Lung (tissue), 12 donors: ENCODE data around the gene BLTP3B. TPM values are rescaled to one million over a fixed set of nuclear protein-coding genes. Genes with fewer than 3 reads are reported as not detected.

Experiments
- ATAC-seq: fragments of 200-7000 bp; cut with Tn5 transposase; one replicate; pipeline ENCODE4 v1.9.1; 2020; ENCODE audit warnings: moderate number of reproducible peaks; ENCODE audit not compliant: insufficient read depth, low FRiP score
- DNase-seq, 3 donors: peaks; one replicate each; pipeline ENCODE4 v3.0.0-alpha.2; 2013 to 2017
- H3K27ac ChIP-seq, 2 donors: one replicate each; pipeline ENCODE4 v1.5.1; 2013; ENCODE audit warnings: mild to moderate bottlenecking in 2 of 2, moderate library complexity in 2 of 2, control low read depth in 1 of 2, inconsistent platforms in 1 of 2, low read depth in 1 of 2, low read length in 1 of 2
- H3K27me3 ChIP-seq, 3 donors: one replicate each; pipeline ENCODE4 v1.5.1; 2013; ENCODE audit warnings: low read length in 2 of 3; ENCODE audit not compliant: control insufficient read depth in 3 of 3, insufficient read depth in 3 of 3
- H3K36me3 ChIP-seq, 4 donors: one replicate each; pipeline ENCODE4 v1.5.1; 2013; ENCODE audit warnings: low read length in 4 of 4, mild to moderate bottlenecking in 1 of 4, moderate library complexity in 1 of 4; ENCODE audit not compliant: control insufficient read depth in 4 of 4, insufficient read depth in 4 of 4
- H3K4me1 ChIP-seq, 5 donors: one replicate each; pipeline ENCODE4 v1.5.1; 2013; ENCODE audit warnings: low read length in 5 of 5, mild to moderate bottlenecking in 2 of 5, moderate library complexity in 1 of 5; ENCODE audit not compliant: control insufficient read depth in 5 of 5, insufficient read depth in 5 of 5
- H3K4me3 ChIP-seq: one replicate; pipeline ENCODE4 v1.5.1; 2013; ENCODE audit warnings: mild to moderate bottlenecking, control low read depth, moderate library complexity
- H3K9ac ChIP-seq, 2 donors: one replicate each; pipeline ENCODE4 v1.5.1; 2013; ENCODE audit warnings: low read length in 2 of 2, control low read depth in 1 of 2; ENCODE audit not compliant: insufficient read depth in 1 of 2
- H3K9me3 ChIP-seq, 4 donors: one replicate each; pipeline ENCODE4 v1.5.1; 2013; ENCODE audit warnings: low read length in 3 of 4, mild to moderate bottlenecking in 1 of 4, moderate library complexity in 1 of 4; ENCODE audit not compliant: control insufficient read depth in 4 of 4, insufficient read depth in 3 of 4
- CTCF ChIP-seq: IDR thresholded peaks from 2 replicates; pipeline ENCODE4 v1.5.1; 2012; ENCODE audit warnings: mild to moderate bottlenecking; ENCODE audit errors: control extremely low read depth, extremely low read depth
- WGBS, 2 donors: extraction: QIAGEN DNeasy Blood & Tissue Kit; methylation state at CpG; one replicate each; pipeline ENCODE4 v1.1.7; 2013; 5-methylcytosine and 5-hydroxymethylcytosine counted together
- polyA plus RNA-seq, 2 donors: library from polyadenylated mRNA; stranded (reverse); fragments of 200-250 nt; gene quantifications; one replicate each; pipeline ENCODE4 v1.2.1, GENCODE V29; 2013
- total RNA-seq, 2 donors: library from RNA; depleted of rRNA in 1 of 2; stranded (reverse); fragments of >200 nt in 1 of 2; gene quantifications; one replicate each; pipeline ENCODE4 v1.2.1, GENCODE V29; 2014 to 2021
- donor health status: control.
- donor health status: control.
- donor health status: Bipolar disorder and iron deficiency.
- donor health status: healthy.
- donor health status: DM: yes; HTN: yes; CAD: no.

BLTP3B gene
- total and polyA plus RNA-seq, 4 donors = 5.0 to 55.1 (median 18.5) TPM

GRCh38 chr12:100159391-100160104 is 16.9 kb upstream of the BLTP3B start:
- Histone ChIP-seq H3K27me3 (no peaks in the 10 kb centered on the region), H3K36me3 (no peaks in the 10 kb centered on the region), H3K9ac (no peak overlapping the region), H3K9me3 (no peaks in the 10 kb centered on the region), H3K4me3 (no peak overlapping the region), H3K27ac (no peak overlapping the region), H3K4me1 (peaks cover 0 to 9% (median 0%) of the 10 kb centered on the region in 5 donors)
- DNase-seq = no peak
- WGBS, 2 donors = 96 to 99% methylated on average over 9 of the region's 9 CpGs
- no peak for ATAC-seq
- no peak for TF ChIP-seq CTCF

GRCh38 chr12:100158535-100158934 is 15.9 kb upstream of the BLTP3B start:
- no peak for ATAC-seq
- 95 to 97% methylated on average over 4 of the region's 4 CpGs for WGBS, 2 donors

GRCh38 chr12:100157427-100157821 is 14.8 kb upstream of the BLTP3B start:
- no peak for DNase-seq
- Histone ChIP-seq H3K4me3 (no peak overlapping the region), H3K27me3 (no peaks in the 10 kb centered on the region), H3K9me3 (no peaks in the 10 kb centered on the region), H3K9ac (no peak overlapping the region), H3K27ac (no peak overlapping the region), H3K4me1 (peaks cover 0 to 2% (median 0%) of the 10 kb centered on the region in 5 donors), H3K36me3 (no peaks in the 10 kb centered on the region)
- no peak for ATAC-seq
- TF ChIP-seq CTCF = no peak
- 95% methylated on average over 8 of the region's 8 CpGs for whole genome bisulfite sequencing, 2 donors

More at GRCh38 chr12:100158535-100158934, 15.9 kb upstream of the BLTP3B start:
- H3K27me3 ChIP-seq = no peaks in the 10 kb centered on the region
- H3K36me3 ChIP-seq = no peaks in the 10 kb centered on the region
- DNase-seq = no peak
- no peaks in the 10 kb centered on the region for H3K9me3 ChIP-seq
- H3K9ac ChIP-seq = no peak overlapping the region
- no peak overlapping the region for H3K27ac ChIP-seq
- no peak overlapping the region for H3K4me3 ChIP-seq
- no peak for TF ChIP-seq CTCF
- peaks cover 0 to 2% (median 0%) of the 10 kb centered on the region in 5 donors for H3K4me1 ChIP-seq
